Osteocyte (in vitro differentiated cells): ENCODE data around the gene DGKD. TPM values are rescaled to one million over a fixed set of nuclear protein-coding genes. Genes with fewer than 3 reads are reported as not detected.

ENCODE experiments used
- DNase-seq: peaks from one replicate; pipeline ENCODE4 v3.0.0; 2021; ENCODE audit warnings: mixed read lengths; ENCODE audit not compliant: unreplicated experiment; ENCODE audit errors: extremely low spot score
- H3K27ac Mint-ChIP-seq: one replicate; pipeline ENCODE4 v1.8.0; 2021; ENCODE audit warnings: mild to moderate bottlenecking, mixed read lengths; ENCODE audit not compliant: unreplicated experiment
- H3K27me3 Mint-ChIP-seq: one replicate; pipeline ENCODE4 v1.8.0; 2021; ENCODE audit warnings: mixed read lengths; ENCODE audit not compliant: unreplicated experiment
- H3K36me3 Mint-ChIP-seq: one replicate; pipeline ENCODE4 v1.8.0; 2021; ENCODE audit warnings: mixed read lengths; ENCODE audit not compliant: unreplicated experiment
- H3K4me1 Mint-ChIP-seq: one replicate; pipeline ENCODE4 v1.8.0; 2021; ENCODE audit warnings: mixed read lengths; ENCODE audit not compliant: unreplicated experiment
- H3K4me3 Mint-ChIP-seq: one replicate; pipeline ENCODE4 v1.8.0; 2021; ENCODE audit warnings: mild to moderate bottlenecking, moderate library complexity, mixed read lengths; ENCODE audit not compliant: unreplicated experiment
- H3K9me3 Mint-ChIP-seq: one replicate; pipeline ENCODE4 v1.8.0; 2021; ENCODE audit warnings: mixed read lengths; ENCODE audit not compliant: unreplicated experiment
- total RNA-seq: library from RNA; stranded (reverse); gene quantifications from 2 replicates; pipeline ENCODE4 v1.2.1, GENCODE V29; 2021
- TF ChIP-seq, protein P1 (sequence below): fragments of 200-600 bp; sonication (generic); IDR thresholded peaks from 2 replicates; pipeline ENCODE4 v1.5.0; 2021; ENCODE audit warnings: antibody characterized with exemption, mild to moderate bottlenecking, moderate library complexity

Gene DGKD
- total RNA-seq, 1 donor from 2014 or later: 70.5 TPM

DNA sequence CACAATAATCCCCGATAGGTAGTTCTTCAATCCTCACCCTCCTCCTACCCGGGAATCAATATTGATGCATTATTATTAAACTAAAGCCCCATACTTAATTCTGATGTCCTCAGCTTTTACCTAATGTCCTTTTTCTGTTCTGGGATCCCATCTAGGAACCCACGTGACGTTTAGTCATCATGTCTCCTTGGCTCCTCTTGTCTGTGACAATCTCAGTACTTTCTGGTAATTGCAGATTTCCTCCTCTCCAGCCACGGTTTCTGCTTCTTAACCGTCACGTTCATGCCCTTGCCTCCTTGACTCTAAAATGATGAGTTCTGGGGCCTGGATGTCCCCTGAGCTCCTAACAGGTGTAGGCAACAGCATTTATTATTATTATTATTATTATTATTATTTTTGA lies 2.9 kb upstream of the DGKD start:
- peaks cover 62% of the 10 kb centered on the region for H3K4me1 Mint-ChIP-seq
- peak overlapping the region; percentile 85 for H3K27ac Mint-ChIP-seq
- H3K36me3 Mint-ChIP-seq: no peaks in the 10 kb centered on the region
- no peaks in the 10 kb centered on the region for H3K9me3 Mint-ChIP-seq
- peak overlapping the region; percentile 3 for H3K4me3 Mint-ChIP-seq
- DNase-seq: no peak
- TF ChIP-seq, protein P1, sequence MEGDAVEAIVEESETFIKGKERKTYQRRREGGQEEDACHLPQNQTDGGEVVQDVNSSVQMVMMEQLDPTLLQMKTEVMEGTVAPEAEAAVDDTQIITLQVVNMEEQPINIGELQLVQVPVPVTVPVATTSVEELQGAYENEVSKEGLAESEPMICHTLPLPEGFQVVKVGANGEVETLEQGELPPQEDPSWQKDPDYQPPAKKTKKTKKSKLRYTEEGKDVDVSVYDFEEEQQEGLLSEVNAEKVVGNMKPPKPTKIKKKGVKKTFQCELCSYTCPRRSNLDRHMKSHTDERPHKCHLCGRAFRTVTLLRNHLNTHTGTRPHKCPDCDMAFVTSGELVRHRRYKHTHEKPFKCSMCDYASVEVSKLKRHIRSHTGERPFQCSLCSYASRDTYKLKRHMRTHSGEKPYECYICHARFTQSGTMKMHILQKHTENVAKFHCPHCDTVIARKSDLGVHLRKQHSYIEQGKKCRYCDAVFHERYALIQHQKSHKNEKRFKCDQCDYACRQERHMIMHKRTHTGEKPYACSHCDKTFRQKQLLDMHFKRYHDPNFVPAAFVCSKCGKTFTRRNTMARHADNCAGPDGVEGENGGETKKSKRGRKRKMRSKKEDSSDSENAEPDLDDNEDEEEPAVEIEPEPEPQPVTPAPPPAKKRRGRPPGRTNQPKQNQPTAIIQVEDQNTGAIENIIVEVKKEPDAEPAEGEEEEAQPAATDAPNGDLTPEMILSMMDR: no peak
- H3K27me3 Mint-ChIP-seq: no peaks in the 10 kb centered on the region

DNA sequence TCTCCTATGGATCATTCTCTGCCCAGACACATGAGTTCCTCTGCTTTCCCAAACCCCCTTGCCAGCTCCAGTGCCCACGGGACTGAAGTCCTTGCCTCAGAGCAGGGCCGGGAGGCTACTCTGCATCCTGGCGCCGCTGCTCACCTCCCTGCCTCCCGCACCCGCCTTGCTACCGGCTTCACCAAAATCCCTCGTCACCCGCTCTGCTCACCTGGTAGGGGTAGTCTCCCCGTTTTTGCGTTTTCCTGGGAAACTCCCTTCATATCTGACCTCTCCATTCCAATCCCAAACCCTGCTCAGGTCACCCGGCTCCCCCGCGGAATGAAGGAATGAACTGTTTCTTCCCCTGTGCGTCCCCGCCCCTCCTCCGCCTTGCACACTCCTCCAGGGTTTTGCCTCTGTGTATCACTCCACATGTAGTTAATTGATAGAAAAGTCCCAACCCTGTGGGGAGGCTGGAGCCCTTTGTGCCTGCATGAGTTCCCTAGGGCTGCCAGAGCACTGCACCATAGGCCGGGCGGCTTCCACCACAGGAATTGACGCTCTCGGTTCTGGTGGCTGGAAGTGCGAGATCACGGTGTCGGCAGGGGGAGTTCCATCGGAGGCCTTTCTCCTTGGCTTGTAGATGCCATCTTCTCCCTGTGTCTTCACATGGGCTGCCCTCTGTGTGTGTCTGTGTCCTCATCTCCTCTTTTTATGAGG lies 2.0 kb upstream of the DGKD start:
- Mint-ChIP-seq H3K4me1 (peaks cover 71% of the 10 kb centered on the region), H3K27me3 (no peaks in the 10 kb centered on the region)

DNA sequence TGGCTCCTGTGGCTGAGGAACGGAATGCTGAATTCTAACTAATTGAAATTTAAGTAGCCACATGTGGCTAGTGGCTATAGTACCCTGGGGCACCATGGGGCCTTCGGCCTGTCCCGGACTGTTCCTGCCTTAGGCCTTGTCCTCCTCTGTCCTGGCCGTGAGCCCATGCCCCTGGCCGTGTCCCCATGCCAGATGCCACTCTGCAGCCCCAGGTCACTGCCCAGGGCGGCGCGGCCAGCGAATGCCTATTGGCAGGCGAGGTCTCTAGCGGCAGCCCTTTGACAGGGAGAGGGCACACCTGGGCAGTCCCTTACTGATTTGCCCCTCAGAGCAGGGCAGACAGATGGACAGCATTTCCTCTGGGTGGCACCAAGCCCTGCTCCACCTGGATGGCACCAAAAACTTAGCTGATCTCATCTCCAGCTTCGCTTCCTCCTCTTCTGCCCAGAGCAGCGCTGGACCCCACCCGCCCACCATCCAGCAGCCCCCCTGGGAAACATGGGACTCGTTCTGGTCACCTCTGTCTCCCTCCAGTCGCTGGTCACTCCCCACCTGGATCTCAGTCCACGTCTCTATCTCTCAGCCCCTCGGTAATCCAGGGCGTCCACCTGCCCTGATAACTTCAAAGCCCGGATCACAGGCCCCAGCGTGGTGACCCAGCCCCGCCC lies 1.1 kb upstream of the DGKD start:
- peak overlapping the region; percentile 92 for H3K27ac Mint-ChIP-seq
- no peak for DNase-seq
- no peaks in the 10 kb centered on the region for H3K9me3 Mint-ChIP-seq
- H3K4me1 Mint-ChIP-seq: peaks cover 77% of the 10 kb centered on the region
- peak overlapping the region; percentile 77 for H3K4me3 Mint-ChIP-seq
- no peaks in the 10 kb centered on the region for H3K36me3 Mint-ChIP-seq
- TF ChIP-seq, protein P1: no peak
- no peaks in the 10 kb centered on the region for H3K27me3 Mint-ChIP-seq

More for the DNA sequence above, 2.0 kb upstream of the DGKD start:
- no peak for DNase-seq
- H3K4me3 Mint-ChIP-seq: no peak overlapping the region
- H3K27ac Mint-ChIP-seq: peak overlapping the region; percentile 85
- no peaks in the 10 kb centered on the region for H3K9me3 Mint-ChIP-seq
- TF ChIP-seq, protein P1: no peak
- no peaks in the 10 kb centered on the region for H3K36me3 Mint-ChIP-seq

DNA sequence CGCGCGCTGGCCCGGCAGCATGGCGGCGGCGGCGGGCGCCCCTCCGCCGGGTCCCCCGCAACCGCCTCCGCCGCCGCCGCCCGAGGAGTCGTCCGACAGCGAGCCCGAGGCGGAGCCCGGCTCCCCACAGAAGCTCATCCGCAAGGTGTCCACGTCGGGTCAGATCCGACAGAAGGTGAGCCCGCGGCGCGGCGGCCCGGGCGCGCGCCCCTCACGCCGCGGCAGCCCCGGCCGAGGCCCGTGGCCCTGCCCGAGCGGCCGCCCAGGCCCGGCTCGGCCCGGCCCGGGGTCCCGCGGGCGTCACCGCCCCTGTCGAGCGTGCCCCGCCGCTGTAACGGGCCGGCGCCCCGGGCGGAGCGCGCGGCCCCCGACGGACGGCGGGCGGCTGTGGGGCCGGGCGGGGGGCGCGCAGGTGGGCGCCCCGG lies 218 bp downstream of the DGKD start:
- Mint-ChIP-seq H3K27me3 (no peaks in the 10 kb centered on the region), H3K4me3 (peak overlapping the region; percentile 50)
- TF ChIP-seq, protein P1: no peak

DNA sequence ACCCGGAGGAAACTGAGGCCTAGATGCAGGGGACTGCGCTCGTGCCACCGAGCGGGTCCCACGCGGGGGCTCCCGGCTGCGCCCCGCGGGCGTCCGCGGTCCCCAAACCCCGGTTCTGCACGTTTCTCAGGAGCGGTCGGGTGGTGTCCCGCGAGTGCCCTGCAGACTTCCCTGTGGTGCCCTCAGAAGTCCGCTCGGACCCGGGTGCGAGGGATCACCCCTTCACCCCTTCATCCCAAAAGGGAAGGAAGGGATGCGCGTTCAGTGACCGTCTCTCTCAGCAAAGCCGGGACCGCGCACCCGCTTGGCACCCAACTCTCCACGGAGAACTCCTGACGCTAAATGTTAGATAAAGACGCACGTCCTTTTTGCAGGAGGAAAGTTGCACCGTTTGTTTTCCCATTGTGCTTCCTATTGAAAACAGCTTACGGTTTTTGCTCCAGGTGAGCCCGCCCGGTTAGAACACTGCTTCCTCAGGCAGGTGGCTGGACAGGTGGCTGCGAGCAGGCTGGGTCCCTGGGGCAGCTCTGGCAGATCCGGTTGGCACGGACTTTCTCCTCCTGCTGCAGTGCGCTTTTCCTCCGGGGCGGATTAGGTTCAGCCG lies 779 bp downstream of the DGKD start:
- Mint-ChIP-seq H3K9me3 (no peaks in the 10 kb centered on the region), H3K36me3 (peaks cover 7% of the 10 kb centered on the region), H3K27me3 (no peaks in the 10 kb centered on the region), H3K4me1 (peaks cover 74% of the 10 kb centered on the region), H3K4me3 (peak overlapping the region; percentile 77), H3K27ac (peak overlapping the region; percentile 48)
- no peak for DNase-seq
- TF ChIP-seq, protein P1: no peak

More for the DNA sequence above, 218 bp downstream of the DGKD start:
- Mint-ChIP-seq H3K36me3 (peaks cover 2% of the 10 kb centered on the region), H3K9me3 (no peaks in the 10 kb centered on the region), H3K27ac (no peak overlapping the region), H3K4me1 (peaks cover 74% of the 10 kb centered on the region)
- no peak for DNase-seq
